DOHH2 (cell line): Measurements from ENCODE around the gene MFF.

Experiments used
- EZH2phosphoT487 ChIP-seq: fragments of 200-600 bp; sonication (generic); IDR thresholded peaks from 2 replicates; pipeline ENCODE4 v1.6.1; 2017; ENCODE audit warnings: borderline replicate concordance, mild to moderate bottlenecking, antibody characterized with exemption, low read length, moderate library complexity, mixed read lengths
- TF ChIP-seq, protein P1 (sequence below): fragments of 200-600 bp; sonication (generic); IDR thresholded peaks from one replicate; pipeline ENCODE4 v1.5.1; 2014; ENCODE audit warnings: antibody characterized with exemption, mild to moderate bottlenecking, low read depth, low read length; ENCODE audit not compliant: poor library complexity, severe bottlenecking

- TF ChIP-seq, protein P1, sequence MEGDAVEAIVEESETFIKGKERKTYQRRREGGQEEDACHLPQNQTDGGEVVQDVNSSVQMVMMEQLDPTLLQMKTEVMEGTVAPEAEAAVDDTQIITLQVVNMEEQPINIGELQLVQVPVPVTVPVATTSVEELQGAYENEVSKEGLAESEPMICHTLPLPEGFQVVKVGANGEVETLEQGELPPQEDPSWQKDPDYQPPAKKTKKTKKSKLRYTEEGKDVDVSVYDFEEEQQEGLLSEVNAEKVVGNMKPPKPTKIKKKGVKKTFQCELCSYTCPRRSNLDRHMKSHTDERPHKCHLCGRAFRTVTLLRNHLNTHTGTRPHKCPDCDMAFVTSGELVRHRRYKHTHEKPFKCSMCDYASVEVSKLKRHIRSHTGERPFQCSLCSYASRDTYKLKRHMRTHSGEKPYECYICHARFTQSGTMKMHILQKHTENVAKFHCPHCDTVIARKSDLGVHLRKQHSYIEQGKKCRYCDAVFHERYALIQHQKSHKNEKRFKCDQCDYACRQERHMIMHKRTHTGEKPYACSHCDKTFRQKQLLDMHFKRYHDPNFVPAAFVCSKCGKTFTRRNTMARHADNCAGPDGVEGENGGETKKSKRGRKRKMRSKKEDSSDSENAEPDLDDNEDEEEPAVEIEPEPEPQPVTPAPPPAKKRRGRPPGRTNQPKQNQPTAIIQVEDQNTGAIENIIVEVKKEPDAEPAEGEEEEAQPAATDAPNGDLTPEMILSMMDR = no peak
- no peak for TF ChIP-seq EZH2phosphoT487
Measured at GRCh38 chr2:227293531-227293930, 31.5 kb upstream of the MFF start.
